HG02759 (cell line): Measurements from ENCODE around the gene FAM118B.

Source experiments
- ATAC-seq: cut with Tn5 transposase; IDR thresholded peaks from one replicate; pipeline ENCODE4 v1.9.1; 2021; ENCODE audit warnings: mild to moderate bottlenecking, moderate library complexity; ENCODE audit not compliant: unreplicated experiment

FAM118B gene

GRCh38 chr11:126211236-126212088, at the start of gene FAM118B, which contains the start of gene RPUSD4:
TSS of gene FAM118B (plus strand) at chr11:126211782. CDS start at chr11:126235002, 23,220 bp downstream.
TSS of gene RPUSD4 (minus strand) at chr11:126211650. CDS start at chr11:126211638, 12 bp downstream.
- ATAC-seq: peak; percentile 96

GRCh38 chr11:126162306-126163030, 49.1 kb upstream of the FAM118B start:
- ATAC-seq: no peak

- no peak for ATAC-seq
Measured at GRCh38 chr11:126163074-126163700, 48.4 kb upstream of the FAM118B start.

- no peak for ATAC-seq
Measured at GRCh38 chr11:126163779-126164178, 47.8 kb upstream of the FAM118B start.

- no peak for ATAC-seq
Measured at GRCh38 chr11:126164781-126165180, 46.8 kb upstream of the FAM118B start.

- no peak for ATAC-seq
Measured at GRCh38 chr11:126165311-126165720, 46.3 kb upstream of the FAM118B start.

GRCh38 chr11:126165757-126166156, 45.8 kb upstream of the FAM118B start:
- ATAC-seq: no peak

- ATAC-seq: no peak
Measured at GRCh38 chr11:126166413-126166812, 45.2 kb upstream of the FAM118B start.

GRCh38 chr11:126167488-126167887, 44.1 kb upstream of the FAM118B start:
- no peak for ATAC-seq

GRCh38 chr11:126169291-126169690, 42.3 kb upstream of the FAM118B start:
- no peak for ATAC-seq

- no peak for ATAC-seq
Measured at GRCh38 chr11:126172596-126173038, 39.0 kb upstream of the FAM118B start.

GRCh38 chr11:126173257-126173656, 38.3 kb upstream of the FAM118B start:
- ATAC-seq: no peak

GRCh38 chr11:126174816-126175215, 36.8 kb upstream of the FAM118B start:
- no peak for ATAC-seq

- no peak for ATAC-seq
Measured at GRCh38 chr11:126175393-126175792, 36.2 kb upstream of the FAM118B start.

GRCh38 chr11:126176853-126177470, 34.6 kb upstream of the FAM118B start:
- no peak for ATAC-seq

- ATAC-seq: peak; percentile 74
Measured at GRCh38 chr11:126181939-126182730, 29.4 kb upstream of the FAM118B start.

- ATAC-seq: no peak
Measured at GRCh38 chr11:126182787-126183445, 28.7 kb upstream of the FAM118B start.

GRCh38 chr11:126185259-126186024, 26.1 kb upstream of the FAM118B start:
- no peak for ATAC-seq
